A673 (cell line): Measurements from ENCODE around the gene SP2. TPM values are rescaled to one million over a fixed set of nuclear protein-coding genes. Genes with fewer than 3 reads are reported as not detected.

Experiments used
- BruUV-seq: library from RNA; stranded (reverse); fragments of 400-500 nt; replicated peaks from 2 replicates; lab custom pipeline; 2021; lab: Mats Ljungman, UMichigan
- CTCF ChIA-PET: fragments of 300-600 bp; sonication (Branson Sonifier 250); formaldehyde crosslinking; loops from one replicate; lab custom pipeline; 2022; ENCODE audit warnings: antibody characterized with exemption; lab: Charles Lee
- POLR2A ChIA-PET: fragments of 300-600 bp; sonication (Branson Sonifier 250); formaldehyde crosslinking; loops from one replicate; lab custom pipeline; 2022; ENCODE audit warnings: antibody characterized with exemption; ENCODE audit not compliant: low non-redundant PET; lab: Charles Lee
- DNase-seq: peaks from one replicate; pipeline ENCODE4 v3.0.0-alpha.2; 2015; ENCODE audit warnings: low spot score
- H3K27ac ChIP-seq: fragments of 200-600 bp; sonication (generic); 2 replicates; pipeline ENCODE4 v1.5.1; 2016; ENCODE audit warnings: mixed run types, low read depth, mild to moderate bottlenecking, mixed read lengths, antibody characterized with exemption, low read length; ENCODE audit not compliant: poor library complexity, severe bottlenecking
- H3K27me3 ChIP-seq: fragments of 200-600 bp; sonication (generic); replicated peaks from 2 replicates; pipeline ENCODE4 v1.6.1; 2017; ENCODE audit warnings: mixed run types, low read depth, mild to moderate bottlenecking, mixed read lengths, antibody characterized with exemption, low read length; ENCODE audit not compliant: insufficient read depth, poor library complexity
- H3K36me3 ChIP-seq: fragments of 200-600 bp; sonication (generic); 2 replicates; pipeline ENCODE4 v1.6.1; 2016; ENCODE audit warnings: mixed run types, mild to moderate bottlenecking, mixed read lengths, antibody characterized with exemption, low read length; ENCODE audit not compliant: insufficient read depth, poor library complexity, severe bottlenecking
- H3K4me1 ChIP-seq: fragments of 200-600 bp; sonication (generic); 2 replicates; pipeline ENCODE4 v1.6.1; 2017; ENCODE audit warnings: mixed run types, mild to moderate bottlenecking, mixed read lengths, antibody characterized with exemption, low read length; ENCODE audit not compliant: insufficient read depth, poor library complexity, severe bottlenecking
- H3K4me3 ChIP-seq: fragments of 200-600 bp; sonication (generic); 2 replicates; pipeline ENCODE4 v1.5.1; 2016; ENCODE audit warnings: low read depth, mixed run types, mild to moderate bottlenecking, mixed read lengths, low read length; ENCODE audit not compliant: poor library complexity, severe bottlenecking
- H3K9me3 ChIP-seq: fragments of 200-600 bp; sonication (generic); 2 replicates; pipeline ENCODE4 v1.6.1; 2016; ENCODE audit warnings: mixed run types, low read depth, mild to moderate bottlenecking, mixed read lengths, antibody characterized with exemption, low read length; ENCODE audit not compliant: poor library complexity, severe bottlenecking
- EZH2 ChIP-seq: fragments of 200-600 bp; sonication (generic); IDR thresholded peaks from 2 replicates; pipeline ENCODE4 v1.6.1; 2017; ENCODE audit warnings: borderline replicate concordance, low read depth, mild to moderate bottlenecking, mixed read lengths, antibody characterized with exemption, low read length; ENCODE audit not compliant: poor library complexity, severe bottlenecking
- intact Hi-C: fragments of 100-400 bp; cut with micrococcal nuclease; formaldehyde crosslinking; loops from one replicate; pipeline ENCODE4 v1.10.0; 2022; ENCODE audit not compliant: unreplicated experiment
- total RNA-seq: library from RNA; stranded (reverse); gene quantifications from 2 replicates; pipeline ENCODE4 v1.2.3, GENCODE V29; 2021
- TF ChIP-seq, protein P1 (sequence below): fragments of 300-800, 200-600 bp; sonication (generic); conservative IDR thresholded peaks from 2 replicates; pipeline ENCODE4 v1.5.1; 2017; ENCODE audit warnings: low read depth, mild to moderate bottlenecking, antibody characterized with exemption, low read length, moderate library complexity, mixed read lengths

The SP2 gene
- total RNA-seq, 1 experiment from 2014 or later = 19.5 TPM

DNA sequence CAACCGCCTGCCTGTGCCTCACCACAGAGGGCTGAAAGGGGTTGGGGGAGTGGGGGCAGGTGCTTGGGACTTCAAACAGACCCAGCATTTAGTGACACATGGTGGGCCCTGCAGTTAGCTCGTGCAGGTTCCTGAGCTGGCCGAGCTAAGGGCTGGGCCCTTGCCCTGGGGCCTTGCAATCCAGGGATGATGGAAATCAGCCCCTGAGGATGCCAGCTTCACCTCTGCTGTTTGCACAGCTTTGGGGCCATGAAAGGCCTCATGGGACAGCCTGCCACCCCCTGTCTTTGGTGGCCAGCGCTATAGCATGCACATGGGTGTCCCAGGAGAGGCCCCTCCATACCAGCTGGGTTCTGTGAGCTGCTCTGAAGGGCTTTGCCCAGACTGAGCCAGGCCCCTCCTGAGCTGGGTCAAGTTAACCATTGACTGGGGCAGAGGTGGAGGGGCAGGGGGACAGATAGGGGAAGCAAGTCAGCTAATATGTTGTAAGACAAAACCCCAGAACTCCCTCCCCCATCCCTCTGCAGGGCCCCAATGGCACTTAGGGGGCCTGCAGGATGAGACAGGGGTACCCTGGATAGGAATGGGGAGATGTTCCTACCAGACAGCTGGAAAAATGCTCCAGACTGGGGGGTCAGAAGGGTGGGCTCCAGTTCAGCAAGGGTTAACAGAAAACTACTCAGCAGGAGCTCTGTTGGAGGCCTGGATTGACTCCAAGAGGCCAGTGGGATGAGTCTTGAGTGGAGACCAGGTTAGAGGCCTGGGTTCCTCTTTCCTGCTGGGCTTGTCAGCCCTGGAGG lies 61.0 kb downstream of the SP2 start:
- H3K4me3 ChIP-seq = no peak overlapping the region
- POLR2A ChIA-PET = no interaction called here
- TF ChIP-seq EZH2 = no peak
- TF ChIP-seq, protein P1, sequence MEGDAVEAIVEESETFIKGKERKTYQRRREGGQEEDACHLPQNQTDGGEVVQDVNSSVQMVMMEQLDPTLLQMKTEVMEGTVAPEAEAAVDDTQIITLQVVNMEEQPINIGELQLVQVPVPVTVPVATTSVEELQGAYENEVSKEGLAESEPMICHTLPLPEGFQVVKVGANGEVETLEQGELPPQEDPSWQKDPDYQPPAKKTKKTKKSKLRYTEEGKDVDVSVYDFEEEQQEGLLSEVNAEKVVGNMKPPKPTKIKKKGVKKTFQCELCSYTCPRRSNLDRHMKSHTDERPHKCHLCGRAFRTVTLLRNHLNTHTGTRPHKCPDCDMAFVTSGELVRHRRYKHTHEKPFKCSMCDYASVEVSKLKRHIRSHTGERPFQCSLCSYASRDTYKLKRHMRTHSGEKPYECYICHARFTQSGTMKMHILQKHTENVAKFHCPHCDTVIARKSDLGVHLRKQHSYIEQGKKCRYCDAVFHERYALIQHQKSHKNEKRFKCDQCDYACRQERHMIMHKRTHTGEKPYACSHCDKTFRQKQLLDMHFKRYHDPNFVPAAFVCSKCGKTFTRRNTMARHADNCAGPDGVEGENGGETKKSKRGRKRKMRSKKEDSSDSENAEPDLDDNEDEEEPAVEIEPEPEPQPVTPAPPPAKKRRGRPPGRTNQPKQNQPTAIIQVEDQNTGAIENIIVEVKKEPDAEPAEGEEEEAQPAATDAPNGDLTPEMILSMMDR = no peak

DNA sequence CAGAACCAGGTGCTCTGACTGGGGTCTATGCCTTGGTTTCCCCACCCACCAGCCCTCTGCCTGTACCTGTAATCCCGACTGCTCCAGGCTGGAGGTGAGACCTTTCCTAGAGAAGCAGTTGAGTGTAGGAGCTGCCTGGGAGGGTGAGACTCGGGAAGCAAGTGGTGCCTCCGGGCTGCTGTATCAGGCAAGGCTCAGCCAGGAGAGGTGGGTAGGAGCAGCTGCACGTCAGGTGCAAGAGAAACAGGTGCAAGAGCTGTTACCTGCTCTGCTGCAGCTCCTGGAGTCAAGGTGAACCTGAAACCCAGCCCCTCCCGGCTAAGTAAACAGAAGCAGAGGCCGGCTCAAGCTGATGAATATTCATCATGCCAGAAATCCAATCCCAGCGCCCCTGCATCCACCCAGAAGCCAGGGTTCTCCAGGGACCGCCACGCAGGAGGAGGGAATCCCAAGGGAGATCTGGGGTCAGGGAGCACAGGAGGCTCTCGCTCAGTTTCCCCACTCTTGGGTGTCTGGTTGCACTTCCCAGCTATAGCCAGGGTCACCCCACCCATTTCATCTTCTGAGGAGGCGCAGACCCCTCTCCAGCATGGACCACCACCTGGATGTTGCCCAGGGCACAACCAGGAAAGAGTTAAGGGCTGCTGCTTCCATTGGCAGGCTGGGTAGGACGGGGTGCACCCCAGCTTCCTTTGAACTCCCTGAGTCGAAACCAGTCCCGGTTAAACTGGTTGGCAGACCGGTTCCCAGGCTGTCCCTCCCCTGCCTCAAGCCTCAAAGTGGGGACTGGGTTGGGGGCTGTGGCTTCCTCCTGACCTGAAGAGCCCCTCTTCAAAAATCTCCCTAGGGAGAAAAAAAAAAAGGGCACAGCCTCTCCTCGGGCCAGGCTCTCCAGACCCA lies 61.8 kb downstream of the SP2 start, which contains the start of gene PRR15L:
TSS of gene PRR15L (minus strand) at position 293 of the 900 bp plus-strand sequence. CDS start 4,649 bp downstream, outside the sequence.
- ChIA-PET CTCF (interaction anchor here (1.9 kb wide), 1 partner anchor 11 kb away, joined by 7 read pairs; no protein-coding TSS in a partner anchor), POLR2A (no interaction called here)
- BruUV-seq = no TSS peak
- Histone ChIP-seq H3K27ac (no peak within 1 kb of the TSS), H3K36me3 (no peaks in the 10 kb centered on the region), H3K27me3 (no peaks in the 10 kb centered on the region), H3K9me3 (no peaks in the 10 kb centered on the region), H3K4me1 (peaks cover 13% of the 10 kb centered on the region), H3K4me3 (no peak within 1 kb of the TSS)
- TF ChIP-seq EZH2 = no peak
- TF ChIP-seq, protein P1 = no peak
- intact Hi-C loops = no loop called here
- no peak for DNase-seq

More for the DNA sequence above, 61.0 kb downstream of the SP2 start:
- DNase-seq = no peak
- BruUV-seq = no TSS peak
- H3K36me3 ChIP-seq = no peaks in the 10 kb centered on the region
- peaks cover 13% of the 10 kb centered on the region for H3K4me1 ChIP-seq
- H3K27me3 ChIP-seq = no peaks in the 10 kb centered on the region
- no peaks in the 10 kb centered on the region for H3K9me3 ChIP-seq
- CTCF ChIA-PET = interaction anchor here (1.9 kb wide), 1 partner anchor 10 kb away, joined by 7 read pairs; no protein-coding TSS in a partner anchor
- H3K27ac ChIP-seq = no peak overlapping the region
- intact Hi-C loops = no loop called here
